Endothelial cell of umbilical vein (primary cell): ENCODE measurements around the gene KIRREL1. TPM values are rescaled to one million over a fixed set of nuclear protein-coding genes. Genes with fewer than 3 reads are reported as not detected.

Experiments
- BruUV-seq: library from RNA; stranded (reverse); fragments of 400-500 nt; replicated peaks from 2 replicates; lab custom pipeline; 2021; lab: Mats Ljungman, UMichigan
- CTCF ChIA-PET: fragments of 300-600, 350-600 bp; sonication (Branson Sonifier 250); formaldehyde crosslinking; loops from one replicate; lab custom pipeline; 2021; ENCODE audit warnings: antibody characterized with exemption, inconsistent platforms; lab: Charles Lee
- POLR2A ChIA-PET: fragments of 300-600, 350-600 bp; sonication (Branson Sonifier 250); formaldehyde crosslinking; loops from one replicate; lab custom pipeline; 2021; ENCODE audit warnings: antibody characterized with exemption, inconsistent platforms; lab: Charles Lee
- DNase-seq: peaks from one replicate; pipeline ENCODE4 v3.0.0-alpha.2; 2011; ENCODE audit warnings: low read depth, low spot score
- FAIRE-seq: peaks from 2 replicates; lab custom pipeline; 2011; peaks lifted over from hg19 to GRCh38; lab: Jason Lieb, UNC
- H2AFZ ChIP-seq: 2 replicates; pipeline ENCODE4 v1.6.0; 2012; ENCODE audit warnings: low read depth, low read length, control low read depth, inconsistent platforms
- H3K27ac ChIP-seq: 2 replicates; pipeline ENCODE4 v1.5.1; 2011; ENCODE audit warnings: low read depth, mild to moderate bottlenecking, control low read depth, low read length, moderate library complexity; ENCODE audit not compliant: insufficient read depth
- H3K27me3 ChIP-seq, 2 experiments: 2 replicates each; pipeline versions ENCODE4 v1.6.0 to v1.6.1; 2011; ENCODE audit warnings: low read length in 2 of 2, mixed read lengths in 1 of 2; ENCODE audit not compliant: control insufficient read depth in 2 of 2, insufficient read depth in 2 of 2
- H3K36me3 ChIP-seq, 2 experiments: 2 replicates in 1 of 2; 3 replicates in 1 of 2; pipeline ENCODE4 v1.5.1; 2011; ENCODE audit warnings: low read length in 2 of 2, mild to moderate bottlenecking in 1 of 2, moderate library complexity in 1 of 2; ENCODE audit not compliant: control insufficient read depth in 2 of 2, insufficient read depth in 2 of 2; ENCODE audit errors: extremely low read depth in 1 of 2
- H3K4me1 ChIP-seq: 3 replicates; pipeline ENCODE4 v1.5.1; 2011; ENCODE audit warnings: mild to moderate bottlenecking, low read length; ENCODE audit not compliant: control insufficient read depth, insufficient read depth; ENCODE audit errors: extremely low read depth
- H3K4me2 ChIP-seq: 2 replicates; pipeline ENCODE4 v1.6.1; 2011; ENCODE audit warnings: low read length, control low read depth, mixed read lengths; ENCODE audit not compliant: insufficient read depth
- H3K4me3 ChIP-seq, 3 experiments: fragments of 200-600 bp in 1 of 3; sonication (generic), shearing (Covaris generic) in 1 of 3; replicated peaks in 1 of 3; 2 replicates each; pipeline ENCODE4 v1.5.1; 2011 to 2016; ENCODE audit warnings: control low read depth in 3 of 3, low read length in 3 of 3, mild to moderate bottlenecking in 2 of 3, inconsistent platforms in 1 of 3, low read depth in 1 of 3, moderate library complexity in 1 of 3; ENCODE audit not compliant: insufficient read depth in 1 of 3
- H3K79me2 ChIP-seq: 2 replicates; pipeline ENCODE4 v1.6.0; 2012; ENCODE audit warnings: low read length, inconsistent platforms; ENCODE audit not compliant: control insufficient read depth, insufficient read depth
- H3K9ac ChIP-seq: replicated peaks from 2 replicates; pipeline ENCODE3; 2011; ENCODE audit warnings: low read length, control low read depth; ENCODE audit not compliant: insufficient read depth; ENCODE audit errors: extremely low read depth
- H3K9me1 ChIP-seq: replicated peaks from 3 replicates; pipeline ENCODE4 v1.6.0; 2011; ENCODE audit warnings: mild to moderate bottlenecking, low read length; ENCODE audit not compliant: control insufficient read depth, insufficient read depth; ENCODE audit errors: extremely low read depth
- H3K9me3 ChIP-seq: replicated peaks from 2 replicates; pipeline ENCODE4 v1.5.1; 2012; ENCODE audit warnings: low read length, inconsistent platforms; ENCODE audit not compliant: control insufficient read depth, insufficient read depth
- H4K20me1 ChIP-seq: replicated peaks from 2 replicates; pipeline ENCODE3; 2011; ENCODE audit warnings: mild to moderate bottlenecking, low read length; ENCODE audit not compliant: control insufficient read depth, insufficient read depth; ENCODE audit errors: extremely low read depth
- EZH2 ChIP-seq: IDR thresholded peaks from 2 replicates; pipeline ENCODE4 v1.6.1; 2012; ENCODE audit warnings: borderline replicate concordance, low read depth, mild to moderate bottlenecking, moderate library complexity, low read length, inconsistent platforms; ENCODE audit not compliant: severe bottlenecking
- FOS ChIP-seq: IDR thresholded peaks from 2 replicates; pipeline ENCODE4 v1.6.1; 2011; ENCODE audit warnings: mild to moderate bottlenecking, low read length, moderate library complexity, borderline replicate concordance; ENCODE audit not compliant: insufficient read depth
- GATA2 ChIP-seq: IDR thresholded peaks from 2 replicates; pipeline ENCODE4 v1.7.0; 2011; ENCODE audit warnings: low read depth, mild to moderate bottlenecking, moderate library complexity, mixed read lengths, low read length; ENCODE audit not compliant: insufficient read length, insufficient read depth
- JUN ChIP-seq: IDR thresholded peaks from 2 replicates; pipeline ENCODE4 v1.6.1; 2011; ENCODE audit warnings: borderline replicate concordance, low read depth; ENCODE audit not compliant: insufficient read length, insufficient read depth
- MYC ChIP-seq: IDR thresholded peaks from one replicate; pipeline ENCODE4 v1.6.1; 2011; ENCODE audit warnings: mild to moderate bottlenecking, low read depth, low read length
- POLR2A ChIP-seq: IDR thresholded peaks from 2 replicates; pipeline ENCODE4 v1.6.1; 2012; ENCODE audit warnings: low read depth, mild to moderate bottlenecking, control low read depth, low read length
- POLR2AphosphoS5 ChIP-seq: IDR thresholded peaks from 2 replicates; pipeline ENCODE4 v1.6.1; 2012; ENCODE audit warnings: low read depth, mild to moderate bottlenecking, control low read depth, low read length, moderate library complexity; ENCODE audit not compliant: insufficient read depth
- dilution Hi-C: fragments of 300-500 bp; cut with MboI; formaldehyde crosslinking; loops from one replicate; pipeline ENCODE4 v1.15.0; 2019; ENCODE audit warnings: low sequenced_read_pairs; ENCODE audit not compliant: extremely low pct_ligation_motif_present
- intact Hi-C: fragments of 100-400 bp; cut with micrococcal nuclease; formaldehyde crosslinking; loops from one replicate; pipeline ENCODE4 v1.10.0; 2022
- polyA plus RNA-seq, 4 experiments: library from polyadenylated mRNA; depleted of rRNA in 3 of 4; stranded (reverse) in 3 of 4; unstranded in 1 of 4; fragments of >200 nt; gene quantifications; 2 replicates each; pipeline versions ENCODE4 v1.2.1 to v1.2.3, GENCODE V29; 2011 to 2012; ENCODE audit warnings: missing spikeins in 1 of 4
- total RNA-seq: library from RNA; stranded (reverse); gene quantifications from 2 replicates; pipeline ENCODE4 v1.2.3, GENCODE V29; 2021
- TF ChIP-seq, protein P1 (sequence below): IDR thresholded peaks from 2 replicates; pipeline ENCODE4 v1.6.1; 2011; ENCODE audit not compliant: insufficient read depth, insufficient read length
- TF ChIP-seq, protein P2 (sequence below), 2 donors: IDR thresholded peaks; 1 replicate in 1 of 2; 2 replicates in 1 of 2; pipeline ENCODE4 v1.5.1; 2011; ENCODE audit warnings: low read length in 2 of 2, mild to moderate bottlenecking in 2 of 2, moderate library complexity in 2 of 2, control low read depth in 1 of 2, inconsistent platforms in 1 of 2, low read depth in 1 of 2; ENCODE audit not compliant: insufficient read depth in 1 of 2; ENCODE audit errors: extremely low read depth in 1 of 2

Gene KIRREL1
- total and polyA plus RNA-seq, 2 donors (not counting 3 experiments of a cell fraction or from before 2014, with no cell fraction given): 35.6 to 57.6 TPM

DNA sequence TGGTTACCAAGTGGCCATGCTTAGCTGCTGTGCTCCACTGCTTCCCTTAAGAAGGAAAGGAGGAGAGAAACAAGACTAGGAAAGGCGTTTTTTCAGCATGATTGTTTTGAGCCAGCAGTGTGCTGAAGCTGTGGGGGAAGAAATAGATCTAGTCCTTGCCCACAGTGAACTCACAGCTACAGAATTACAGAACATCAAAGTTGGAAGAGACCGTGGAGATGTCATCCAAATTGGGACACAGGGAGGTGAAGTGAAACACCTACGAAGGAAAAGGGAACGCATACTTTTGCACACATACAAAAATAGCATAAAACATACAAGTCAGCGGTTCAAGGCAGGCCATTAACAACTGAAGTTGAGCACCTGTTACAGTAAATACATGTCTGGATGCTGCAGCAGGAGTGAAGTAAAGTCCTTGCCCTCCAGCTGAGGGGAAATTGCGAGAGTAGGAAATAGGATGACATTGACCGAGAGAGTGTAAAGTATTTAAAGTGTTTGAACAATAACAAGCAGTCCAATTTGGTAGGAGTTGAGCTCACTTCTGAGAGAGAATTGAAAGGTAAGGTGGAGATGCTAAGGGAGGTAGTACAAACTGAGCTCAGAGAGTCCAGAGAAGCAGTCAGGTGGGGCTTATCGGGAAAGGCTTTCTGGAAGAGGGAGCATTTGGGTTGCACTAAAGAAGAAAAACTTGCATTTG, 55.1 kb downstream of the KIRREL1 start:
- no peak overlapping the region for H3K27ac ChIP-seq
- no peaks in the 10 kb centered on the region for H3K27me3 ChIP-seq
- DNase-seq: no peak
- no peak overlapping the region for H2AFZ ChIP-seq
- H3K36me3 ChIP-seq: no peaks in the 10 kb centered on the region
- no peak for FAIRE-seq
- H3K9me1 ChIP-seq: no peaks in the 10 kb centered on the region
- dilution Hi-C loops (no loop called here), intact Hi-C loops (no loop called here)
- peaks cover 4% of the 10 kb centered on the region for H3K4me1 ChIP-seq
- POLR2A ChIA-PET: no interaction called here
- no peaks in the 10 kb centered on the region for H4K20me1 ChIP-seq
- no peak overlapping the region for H3K9ac ChIP-seq
- BruUV-seq: no TSS peak
- H3K79me2 ChIP-seq: no peaks in the 10 kb centered on the region
- H3K4me2 ChIP-seq: no peak overlapping the region
- H3K4me3 ChIP-seq: no peak overlapping the region
- no peaks in the 10 kb centered on the region for H3K9me3 ChIP-seq
- TF ChIP-seq MYC (no peak), POLR2A (no peak), GATA2 (no peak), FOS (no peak), EZH2 (no peak), JUN (no peak)
- CTCF ChIA-PET: interaction anchor here (0.9 to 1.5 kb wide), 5 partner anchors 9 to 47 kb away, joined by 3 to 4 read pairs (median 4); no protein-coding TSS in a partner anchor

DNA sequence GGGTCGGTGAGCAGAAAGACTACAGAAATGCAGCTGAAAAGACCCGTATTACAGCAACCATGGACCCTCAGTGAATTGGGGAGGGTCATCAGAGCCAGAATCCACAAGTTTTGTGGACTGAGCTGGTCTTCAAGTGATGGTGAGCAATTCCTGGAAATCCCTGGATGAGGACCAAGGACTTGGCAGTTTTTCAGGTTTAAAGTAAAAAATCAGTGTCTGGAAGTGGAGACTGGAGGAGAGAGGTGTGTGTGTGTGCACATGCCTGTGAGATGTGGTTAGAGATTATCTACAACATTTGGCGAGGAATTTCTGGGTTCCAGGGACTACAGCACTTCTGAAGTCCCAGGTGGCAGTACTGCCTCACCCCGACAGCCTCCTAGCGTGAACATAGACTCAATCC, 56.4 kb downstream of the KIRREL1 start:
- TF ChIP-seq POLR2A (no peak), FOS (no peak), POLR2AphosphoS5 (no peak), JUN (no peak), EZH2 (no peak), GATA2 (no peak), MYC (no peak)
- TF ChIP-seq, protein P1, sequence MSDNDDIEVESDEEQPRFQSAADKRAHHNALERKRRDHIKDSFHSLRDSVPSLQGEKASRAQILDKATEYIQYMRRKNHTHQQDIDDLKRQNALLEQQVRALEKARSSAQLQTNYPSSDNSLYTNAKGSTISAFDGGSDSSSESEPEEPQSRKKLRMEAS: no peak
- TF ChIP-seq, protein P2, sequence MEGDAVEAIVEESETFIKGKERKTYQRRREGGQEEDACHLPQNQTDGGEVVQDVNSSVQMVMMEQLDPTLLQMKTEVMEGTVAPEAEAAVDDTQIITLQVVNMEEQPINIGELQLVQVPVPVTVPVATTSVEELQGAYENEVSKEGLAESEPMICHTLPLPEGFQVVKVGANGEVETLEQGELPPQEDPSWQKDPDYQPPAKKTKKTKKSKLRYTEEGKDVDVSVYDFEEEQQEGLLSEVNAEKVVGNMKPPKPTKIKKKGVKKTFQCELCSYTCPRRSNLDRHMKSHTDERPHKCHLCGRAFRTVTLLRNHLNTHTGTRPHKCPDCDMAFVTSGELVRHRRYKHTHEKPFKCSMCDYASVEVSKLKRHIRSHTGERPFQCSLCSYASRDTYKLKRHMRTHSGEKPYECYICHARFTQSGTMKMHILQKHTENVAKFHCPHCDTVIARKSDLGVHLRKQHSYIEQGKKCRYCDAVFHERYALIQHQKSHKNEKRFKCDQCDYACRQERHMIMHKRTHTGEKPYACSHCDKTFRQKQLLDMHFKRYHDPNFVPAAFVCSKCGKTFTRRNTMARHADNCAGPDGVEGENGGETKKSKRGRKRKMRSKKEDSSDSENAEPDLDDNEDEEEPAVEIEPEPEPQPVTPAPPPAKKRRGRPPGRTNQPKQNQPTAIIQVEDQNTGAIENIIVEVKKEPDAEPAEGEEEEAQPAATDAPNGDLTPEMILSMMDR (IDR thresholded peaks at IDR 0.05; ENCODE audit: extremely low read depth in 1 of 2, insufficient read depth in 1 of 2, low read depth in 1 of 2, low read length in 2 of 2): no peak
- FAIRE-seq (no peak), DNase-seq (no peak)
- H3K4me3 ChIP-seq: no peak overlapping the region
- H3K9me1 ChIP-seq: no peaks in the 10 kb centered on the region
- peaks cover 4% of the 10 kb centered on the region for H3K4me1 ChIP-seq
- no peak overlapping the region for H2AFZ ChIP-seq
- ChIA-PET CTCF (interaction anchor here (1.1 to 1.5 kb wide), 2 partner anchors 10 to 34 kb away, joined by 3 read pairs; no protein-coding TSS in a partner anchor), POLR2A (no interaction called here)
- H3K36me3 ChIP-seq: no peaks in the 10 kb centered on the region
- H3K9ac ChIP-seq: no peak overlapping the region
- no peaks in the 10 kb centered on the region for H4K20me1 ChIP-seq
- no peaks in the 10 kb centered on the region for H3K27me3 ChIP-seq
- BruUV-seq: no TSS peak
- no peaks in the 10 kb centered on the region for H3K79me2 ChIP-seq
- dilution Hi-C loops: no loop called here
- H3K4me2 ChIP-seq: no peak overlapping the region
- intact Hi-C loops: no loop called here
- no peaks in the 10 kb centered on the region for H3K9me3 ChIP-seq
- no peak overlapping the region for H3K27ac ChIP-seq
